Diencephalon (tissue), 1 donor: Measurements from ENCODE around the gene TMEM263. TPM values are rescaled to one million over a fixed set of nuclear protein-coding genes. Genes with fewer than 3 reads are reported as not detected.

Experiments used
- total RNA-seq: library from RNA; depleted of rRNA; stranded (reverse); fragments of >200 nt; gene quantifications from one replicate; pipeline ENCODE4 v1.2.3, GENCODE V29; 2014

The TMEM263 gene
- 50.7 TPM for total RNA-seq

GRCh38 chr12:106955377-106956047, at the start of gene TMEM263:
Gene TMEM263, plus strand, starts transcription at chr12:106955907. Its CDS starts 11,210 bp downstream, at chr12:106967117.

GRCh38 chr12:106986625-106987389, 31.1 kb downstream of the TMEM263 start, which contains the start of gene MTERF2:
Gene MTERF2, minus strand, starts transcription at chr12:106987146. Its CDS starts 8,432 bp downstream, at chr12:106978714.

Other genes with a start within 250 kb of the TMEM263 start
- 47.7 TPM for gene RIC8B, start 181.2 kb upstream of the TMEM263 start, total RNA-seq
- 24.0 TPM for gene MTERF2, start 31.2 kb downstream of the TMEM263 start, total RNA-seq
- 49.4 TPM for gene CRY1, start 137.6 kb downstream of the TMEM263 start, total RNA-seq